ENCODE measurements around the gene CCT7. TPM values are rescaled to one million over a fixed set of nuclear protein-coding genes. Genes with fewer than 3 reads are reported as not detected.

Gene CCT7
- total RNA-seq, 1 donor from 2014 or later, result 446 TPM

GRCh38 chr2:73210696-73211095 lies 23.4 kb upstream of the CCT7 start:
- no peak overlapping the region for H3K4me3 Mint-ChIP-seq
- TF ChIP-seq CTCF (conservative IDR thresholded peaks at IDR 0.05), result no peak
- peaks cover 44% of the 10 kb centered on the region for H3K27me3 Mint-ChIP-seq (ENCODE audit: low read depth)
- H3K4me1 Mint-ChIP-seq, result peaks cover 28% of the 10 kb centered on the region
- no peaks in the 10 kb centered on the region for H3K9me3 Mint-ChIP-seq
- H3K36me3 Mint-ChIP-seq (ENCODE audit: low read depth), result no peaks in the 10 kb centered on the region
- DNase-seq (ENCODE audit: low read depth, low spot score), result no peak
- no peak overlapping the region for H3K27ac Mint-ChIP-seq (ENCODE audit: unreplicated experiment)

GRCh38 chr2:73212098-73212447 lies 22.0 kb upstream of the CCT7 start:
- Mint-ChIP-seq H3K4me3 (peak overlapping the region; percentile 92), H3K27me3 (ENCODE audit: low read depth) (peaks cover 32% of the 10 kb centered on the region), H3K4me1 (peaks cover 30% of the 10 kb centered on the region), H3K9me3 (no peaks in the 10 kb centered on the region), H3K27ac (ENCODE audit: unreplicated experiment) (no peak overlapping the region), H3K36me3 (ENCODE audit: low read depth) (no peaks in the 10 kb centered on the region)
- TF ChIP-seq CTCF (conservative IDR thresholded peaks at IDR 0.05), result no peak
- DNase-seq (ENCODE audit: low read depth, low spot score), result no peak

DNA sequence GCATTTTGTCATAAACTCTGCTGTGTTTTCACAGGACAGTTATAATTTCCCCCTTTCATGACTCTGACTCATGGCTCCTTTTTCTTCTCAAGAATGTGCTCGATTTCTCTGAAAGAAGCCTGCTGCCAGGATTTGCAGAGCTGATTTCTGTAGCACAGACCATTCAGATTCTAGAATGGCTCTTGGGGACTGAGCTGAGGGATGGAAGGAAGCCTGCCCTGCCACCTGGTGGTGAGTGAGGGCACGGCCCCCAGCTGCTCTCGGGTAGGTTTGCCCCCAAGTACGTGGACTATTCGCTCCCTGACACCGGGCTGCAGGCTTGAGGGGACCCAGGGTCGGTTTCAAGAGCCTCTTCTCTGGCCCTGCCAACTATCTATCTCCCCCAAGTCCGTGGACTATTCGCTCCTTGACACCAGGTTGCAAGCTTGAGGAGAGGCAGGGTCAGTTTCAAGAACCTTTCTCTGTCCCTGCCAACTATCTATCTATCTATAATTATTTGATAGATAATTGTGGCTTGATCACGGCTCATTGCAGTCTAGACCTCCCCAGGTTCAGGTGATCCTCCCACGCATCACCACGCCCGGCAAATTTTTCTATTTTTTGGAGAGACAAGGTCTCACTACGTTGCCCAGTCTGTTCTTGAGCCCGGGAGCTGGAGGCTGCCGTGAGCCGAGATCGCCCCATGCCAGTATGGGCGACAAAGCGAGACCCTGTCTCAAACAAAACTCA lies 21.5 kb upstream of the CCT7 start:
- H3K27ac Mint-ChIP-seq (ENCODE audit: unreplicated experiment), result no peak overlapping the region
- H3K4me3 Mint-ChIP-seq, result peak overlapping the region; percentile 92
- peak; percentile 92 for TF ChIP-seq CTCF (conservative IDR thresholded peaks at IDR 0.05)
- peak; percentile 73 for DNase-seq (ENCODE audit: low read depth, low spot score)
- H3K36me3 Mint-ChIP-seq (ENCODE audit: low read depth), result no peaks in the 10 kb centered on the region
- peaks cover 30% of the 10 kb centered on the region for H3K4me1 Mint-ChIP-seq
- no peaks in the 10 kb centered on the region for H3K9me3 Mint-ChIP-seq
- peaks cover 27% of the 10 kb centered on the region for H3K27me3 Mint-ChIP-seq (ENCODE audit: low read depth)

GRCh38 chr2:73214120-73215035 lies 19.7 kb upstream of the CCT7 start, which contains the start of gene SMYD5:
SMYD5 (plus strand) TSS chr2:73214245; CDS start chr2:73214267, 22 bp downstream.
- Mint-ChIP-seq H3K27me3 (ENCODE audit: low read depth) (peaks cover 12% of the 10 kb centered on the region), H3K4me1 (peaks cover 30% of the 10 kb centered on the region), H3K4me3 (peak within 1 kb of the TSS; percentile 92), H3K36me3 (ENCODE audit: low read depth) (no peaks in the 10 kb centered on the region), H3K9me3 (no peaks in the 10 kb centered on the region), H3K27ac (ENCODE audit: unreplicated experiment) (peak within 1 kb of the TSS; percentile 94)
- no peak for TF ChIP-seq CTCF (conservative IDR thresholded peaks at IDR 0.05)
- DNase-seq (ENCODE audit: low read depth, low spot score), result peak; percentile 82

DNA sequence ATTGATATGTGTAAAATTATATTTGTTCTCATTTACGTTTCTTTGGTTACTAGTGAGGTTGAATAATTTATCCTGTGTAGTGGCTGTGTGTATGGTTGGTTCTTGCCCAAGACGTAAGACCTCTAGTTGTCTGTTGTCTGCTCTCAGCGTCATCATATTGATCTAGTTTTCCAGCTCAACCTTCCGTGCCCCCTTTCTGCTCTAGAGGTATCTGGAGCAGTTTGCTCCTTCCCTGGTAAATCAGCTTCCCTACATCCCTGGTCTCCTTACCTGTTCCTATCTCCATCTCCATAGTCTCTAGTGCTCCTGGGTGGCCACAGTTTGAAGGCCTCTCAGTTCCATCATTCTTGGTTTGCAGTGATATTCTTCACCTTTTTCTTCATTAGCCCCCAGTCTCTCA lies 18.9 kb upstream of the CCT7 start:
- DNase-seq (ENCODE audit: low read depth, low spot score), result no peak
- peaks cover 3% of the 10 kb centered on the region for H3K27me3 Mint-ChIP-seq (ENCODE audit: low read depth)
- peak overlapping the region; percentile 92 for H3K4me3 Mint-ChIP-seq
- TF ChIP-seq CTCF (conservative IDR thresholded peaks at IDR 0.05), result no peak
- no peak overlapping the region for H3K27ac Mint-ChIP-seq (ENCODE audit: unreplicated experiment)
- H3K36me3 Mint-ChIP-seq (ENCODE audit: low read depth), result no peaks in the 10 kb centered on the region
- peaks cover 30% of the 10 kb centered on the region for H3K4me1 Mint-ChIP-seq
- no peaks in the 10 kb centered on the region for H3K9me3 Mint-ChIP-seq
